KMS-11 (cell line): ENCODE data around the gene GRM7.

Experiments used
- H2AFZ ChIP-seq: fragments of 200-600 bp; sonication (generic); 2 replicates; pipeline ENCODE4 v1.6.1; 2016; ENCODE audit warnings: antibody characterized with exemption, mixed run types, low read depth
- H3K27ac ChIP-seq: fragments of 200-600 bp; sonication (generic); 2 replicates; pipeline ENCODE4 v1.6.1; 2016; ENCODE audit warnings: mild to moderate bottlenecking, mixed run types
- H3K27me3 ChIP-seq: fragments of 200-600 bp; sonication (generic); 2 replicates; pipeline ENCODE4 v1.6.1; 2017; ENCODE audit warnings: mild to moderate bottlenecking, low read depth, mixed run types, moderate library complexity; ENCODE audit not compliant: insufficient read depth
- H3K36me3 ChIP-seq: fragments of 200-600 bp; sonication (generic); 2 replicates; pipeline ENCODE4 v1.6.1; 2017; ENCODE audit warnings: mild to moderate bottlenecking, mixed run types; ENCODE audit not compliant: insufficient read depth
- H3K4me1 ChIP-seq: fragments of 200-600 bp; sonication (generic); 2 replicates; pipeline ENCODE4 v1.6.1; 2016; ENCODE audit warnings: mild to moderate bottlenecking, low read depth, mixed run types; ENCODE audit not compliant: poor library complexity, severe bottlenecking
- H3K4me2 ChIP-seq: fragments of 200-600 bp; sonication (generic); 2 replicates; pipeline ENCODE4 v1.7.0; 2016; ENCODE audit warnings: mild to moderate bottlenecking, mixed run types
- H3K4me3 ChIP-seq: fragments of 200-600 bp; sonication (generic); IDR thresholded peaks from 2 replicates; pipeline ENCODE4 v1.6.1; 2017; ENCODE audit warnings: low read depth, low read length, mixed read lengths; ENCODE audit not compliant: insufficient read depth
- H3K79me2 ChIP-seq: fragments of 200-600 bp; sonication (generic); 2 replicates; pipeline ENCODE4 v1.6.1; 2016; ENCODE audit warnings: low read depth, mixed run types; ENCODE audit not compliant: insufficient read depth
- H3K9ac ChIP-seq: fragments of 200-600 bp; sonication (generic); 2 replicates; pipeline ENCODE4 v1.6.1; 2016; ENCODE audit warnings: mild to moderate bottlenecking, mixed run types
- H4K20me1 ChIP-seq: fragments of 200-600 bp; sonication (generic); 2 replicates; pipeline ENCODE4 v1.6.1; 2016; ENCODE audit warnings: mild to moderate bottlenecking, mixed run types; ENCODE audit not compliant: insufficient read depth
- TF ChIP-seq, protein P1 (sequence below): fragments of 200-600 bp; sonication (generic); conservative IDR thresholded peaks from 2 replicates; pipeline ENCODE4 v1.6.1; 2017; ENCODE audit warnings: low read depth, mild to moderate bottlenecking, antibody characterized with exemption, low read length, moderate library complexity, mixed read lengths

GRM7 gene

DNA sequence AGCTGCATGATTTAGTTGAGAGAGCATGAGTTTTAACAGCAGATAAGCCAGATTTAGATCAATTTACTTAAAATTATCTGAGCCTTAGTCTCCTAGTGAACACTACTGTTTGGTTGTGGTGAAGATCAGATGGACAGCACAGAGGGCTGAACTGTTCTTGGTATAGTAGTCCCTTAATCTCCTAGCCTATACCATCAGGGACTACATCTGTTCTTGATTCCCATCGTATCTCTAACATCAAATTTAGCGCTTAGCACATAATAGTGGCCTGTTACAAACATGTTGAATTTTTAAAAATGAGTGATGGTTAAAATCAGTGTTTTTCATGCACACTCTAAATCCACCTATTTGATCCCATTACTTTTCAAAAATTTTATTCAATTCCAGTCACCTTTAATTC lies 507.7 kb downstream of the GRM7 start:
- Histone ChIP-seq H3K27ac (no peak overlapping the region), H3K9ac (no peak overlapping the region), H3K4me1 (no peaks in the 10 kb centered on the region), H3K4me2 (no peak overlapping the region), H2AFZ (no peak overlapping the region), H4K20me1 (no peaks in the 10 kb centered on the region), H3K79me2 (no peaks in the 10 kb centered on the region), H3K36me3 (no peaks in the 10 kb centered on the region), H3K4me3 (no peak overlapping the region), H3K27me3 (no peaks in the 10 kb centered on the region)
- TF ChIP-seq, protein P1, sequence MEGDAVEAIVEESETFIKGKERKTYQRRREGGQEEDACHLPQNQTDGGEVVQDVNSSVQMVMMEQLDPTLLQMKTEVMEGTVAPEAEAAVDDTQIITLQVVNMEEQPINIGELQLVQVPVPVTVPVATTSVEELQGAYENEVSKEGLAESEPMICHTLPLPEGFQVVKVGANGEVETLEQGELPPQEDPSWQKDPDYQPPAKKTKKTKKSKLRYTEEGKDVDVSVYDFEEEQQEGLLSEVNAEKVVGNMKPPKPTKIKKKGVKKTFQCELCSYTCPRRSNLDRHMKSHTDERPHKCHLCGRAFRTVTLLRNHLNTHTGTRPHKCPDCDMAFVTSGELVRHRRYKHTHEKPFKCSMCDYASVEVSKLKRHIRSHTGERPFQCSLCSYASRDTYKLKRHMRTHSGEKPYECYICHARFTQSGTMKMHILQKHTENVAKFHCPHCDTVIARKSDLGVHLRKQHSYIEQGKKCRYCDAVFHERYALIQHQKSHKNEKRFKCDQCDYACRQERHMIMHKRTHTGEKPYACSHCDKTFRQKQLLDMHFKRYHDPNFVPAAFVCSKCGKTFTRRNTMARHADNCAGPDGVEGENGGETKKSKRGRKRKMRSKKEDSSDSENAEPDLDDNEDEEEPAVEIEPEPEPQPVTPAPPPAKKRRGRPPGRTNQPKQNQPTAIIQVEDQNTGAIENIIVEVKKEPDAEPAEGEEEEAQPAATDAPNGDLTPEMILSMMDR: no peak

DNA sequence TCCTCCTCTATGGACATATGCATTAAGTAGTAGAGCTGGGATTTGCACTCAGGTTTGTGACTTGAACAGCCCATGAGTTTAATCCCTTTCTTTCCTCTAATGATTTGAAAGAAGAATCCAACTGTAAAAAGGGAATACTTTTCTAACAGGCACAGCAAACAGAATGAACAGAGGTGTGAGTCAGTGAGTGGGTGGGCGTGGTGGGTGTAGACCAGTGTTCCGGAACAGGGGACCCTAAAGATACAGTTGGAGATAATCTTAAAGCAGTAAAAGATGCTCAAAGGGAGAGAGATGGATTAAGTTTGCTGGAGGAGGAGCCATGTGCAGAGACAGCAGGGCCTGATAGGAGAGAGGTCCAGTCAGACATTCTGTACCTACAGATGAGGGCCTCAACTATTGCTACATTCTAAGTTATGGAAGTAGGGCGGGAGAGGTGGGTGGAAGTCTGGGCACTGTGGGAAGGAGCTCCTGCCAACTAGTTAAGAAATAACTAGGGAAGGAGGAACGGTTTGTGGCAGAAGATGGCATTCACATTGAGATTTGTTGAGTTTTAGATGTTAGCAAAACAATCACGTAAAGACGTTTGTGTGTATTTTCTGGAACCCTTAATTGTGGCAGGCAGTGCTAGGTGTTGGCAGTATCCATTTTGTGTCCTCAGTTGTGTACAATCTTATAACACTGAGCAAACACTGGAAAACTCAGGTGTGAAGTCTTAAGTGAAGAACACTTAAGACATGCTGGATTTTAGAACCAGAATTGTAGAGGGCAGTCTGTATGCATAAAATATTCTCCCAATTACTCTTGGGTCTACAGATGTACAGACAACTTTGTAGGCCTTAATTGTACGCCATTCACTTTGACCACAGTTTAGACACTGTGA lies 511.0 kb downstream of the GRM7 start:
- Histone ChIP-seq H3K27me3 (no peaks in the 10 kb centered on the region), H3K9ac (no peak overlapping the region), H4K20me1 (no peaks in the 10 kb centered on the region), H3K4me2 (no peak overlapping the region), H2AFZ (no peak overlapping the region), H3K4me1 (no peaks in the 10 kb centered on the region), H3K27ac (no peak overlapping the region), H3K4me3 (no peak overlapping the region), H3K79me2 (no peaks in the 10 kb centered on the region), H3K36me3 (no peaks in the 10 kb centered on the region)
- TF ChIP-seq, protein P1: no peak

DNA sequence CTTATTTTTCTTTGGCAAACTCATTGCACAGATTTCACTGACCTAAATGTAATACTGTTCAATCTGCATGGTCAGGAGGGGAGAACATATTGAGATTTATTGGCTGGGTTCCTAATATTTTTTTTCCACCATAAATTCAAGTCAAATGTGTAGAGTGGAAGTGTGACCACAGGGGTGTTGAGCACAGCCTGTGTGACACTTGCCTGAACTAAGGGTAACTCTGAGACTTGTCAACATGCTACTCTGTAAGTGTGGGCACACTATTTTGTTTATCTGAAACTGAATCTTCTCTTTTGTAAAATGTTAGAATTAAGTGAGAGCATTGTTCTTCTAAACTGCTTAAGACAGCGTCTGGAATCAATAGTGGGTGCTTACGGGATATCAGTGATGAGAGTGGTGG lies 516.2 kb downstream of the GRM7 start:
- Histone ChIP-seq H3K4me2 (no peak overlapping the region), H3K79me2 (no peaks in the 10 kb centered on the region), H3K4me3 (no peak overlapping the region), H3K4me1 (no peaks in the 10 kb centered on the region), H3K27me3 (no peaks in the 10 kb centered on the region), H3K27ac (no peak overlapping the region), H3K36me3 (no peaks in the 10 kb centered on the region), H3K9ac (no peak overlapping the region), H2AFZ (no peak overlapping the region), H4K20me1 (no peaks in the 10 kb centered on the region)
- TF ChIP-seq, protein P1: no peak

DNA sequence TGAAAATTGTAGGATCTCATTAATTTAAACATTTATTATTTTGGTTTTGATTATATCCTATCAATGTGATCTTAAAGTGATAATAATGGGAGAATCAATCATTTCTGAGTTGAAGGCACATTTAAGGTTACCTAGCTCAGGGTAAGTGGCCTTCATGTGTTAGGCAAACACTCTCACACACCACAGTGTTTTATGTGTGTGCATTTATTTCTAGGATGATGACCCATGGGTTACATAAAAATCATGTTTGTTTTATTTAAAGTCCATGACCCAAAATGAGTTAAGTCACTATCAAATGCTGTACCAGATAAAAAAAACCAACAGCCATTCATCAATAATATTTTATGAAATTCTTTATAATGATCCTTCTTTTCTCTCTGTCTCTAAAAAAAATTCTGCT lies 520.8 kb downstream of the GRM7 start:
- H3K36me3 ChIP-seq: no peaks in the 10 kb centered on the region
- H3K9ac ChIP-seq: no peak overlapping the region
- no peaks in the 10 kb centered on the region for H3K79me2 ChIP-seq
- no peak overlapping the region for H2AFZ ChIP-seq
- H4K20me1 ChIP-seq: no peaks in the 10 kb centered on the region
- no peak overlapping the region for H3K4me3 ChIP-seq
- H3K27me3 ChIP-seq: no peaks in the 10 kb centered on the region
- H3K4me2 ChIP-seq: no peak overlapping the region
- H3K4me1 ChIP-seq: no peaks in the 10 kb centered on the region
- no peak overlapping the region for H3K27ac ChIP-seq
- TF ChIP-seq, protein P1: no peak
